ENCODE measurements around the gene SNX8.

Gene SNX8

DNA sequence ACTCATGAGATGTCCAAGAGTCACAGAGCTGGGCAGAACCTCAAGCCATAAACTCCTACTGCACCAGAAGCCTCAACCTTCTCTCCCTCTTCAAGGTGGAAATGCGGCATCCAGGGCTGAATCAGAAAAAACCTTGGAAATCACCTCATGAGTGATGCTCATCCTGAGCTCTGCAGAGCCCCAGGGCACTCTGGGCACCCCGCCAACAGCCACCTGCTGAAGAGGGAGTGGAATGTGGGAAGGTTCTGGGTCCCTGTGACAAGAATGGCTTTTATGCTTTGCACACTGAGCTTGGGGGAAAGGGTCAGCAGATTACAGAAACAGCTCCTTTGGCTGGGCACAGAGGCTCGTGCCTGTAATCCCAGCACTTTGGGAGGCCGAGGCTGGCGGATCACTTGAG, 53.4 kb downstream of the SNX8 start:
- DNase-seq (ENCODE audit: low read depth) = no peak

DNA sequence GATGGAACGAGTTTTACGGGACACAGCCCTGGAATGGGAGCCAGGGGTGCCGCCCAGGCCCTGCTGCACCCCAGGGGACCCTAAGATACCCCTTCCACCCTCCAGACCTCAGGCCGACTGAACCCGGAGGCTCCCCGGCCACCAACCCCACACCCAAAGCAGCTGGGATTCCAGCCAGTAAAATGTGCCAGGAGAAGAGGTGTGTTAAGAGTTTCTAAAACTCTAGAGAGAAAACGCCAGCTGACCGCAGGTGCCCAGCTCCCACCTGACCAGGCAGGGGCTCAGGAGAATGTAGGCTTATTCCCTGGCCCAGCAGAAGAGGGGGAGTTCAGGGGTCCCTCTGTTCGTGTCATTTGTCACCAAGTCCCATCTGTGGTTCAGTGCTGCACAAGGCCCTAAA, 54.8 kb downstream of the SNX8 start:
- DNase-seq (ENCODE audit: low read depth) = no peak

DNA sequence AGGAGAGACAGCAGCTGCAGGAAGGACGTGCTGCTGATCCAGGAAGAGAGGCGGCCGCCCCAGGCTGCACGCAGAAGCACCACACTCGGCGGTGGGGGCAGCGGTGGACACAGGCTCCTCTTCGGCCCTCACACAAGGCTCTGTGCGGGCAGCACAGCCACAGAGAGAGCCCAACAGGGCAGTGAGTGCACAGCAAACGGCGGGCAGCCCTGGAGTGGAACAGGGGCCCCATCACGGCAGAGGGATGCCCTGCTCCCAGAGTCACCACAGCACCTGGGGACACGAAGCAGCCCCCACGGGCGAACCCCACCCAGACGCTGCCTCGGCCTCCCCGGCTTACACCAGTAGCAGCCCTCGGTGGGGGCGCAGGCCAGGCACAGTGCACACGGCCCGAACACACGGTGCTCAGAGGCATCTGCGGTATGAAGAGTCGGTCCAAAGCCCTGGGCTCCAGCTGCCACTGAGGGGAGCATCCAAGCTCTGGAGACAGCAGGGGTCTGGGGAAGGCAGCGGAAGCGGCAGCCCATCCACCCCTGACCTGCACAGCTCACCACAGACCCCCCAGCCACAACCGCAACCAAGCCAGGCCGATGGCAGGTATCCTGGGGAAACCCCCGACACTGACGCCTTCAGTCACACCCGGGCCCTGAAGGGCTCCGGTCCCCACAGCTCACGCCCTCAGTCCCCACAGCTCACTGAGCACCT, 55.4 kb downstream of the SNX8 start:
- no peak for DNase-seq (ENCODE audit: low read depth)

DNA sequence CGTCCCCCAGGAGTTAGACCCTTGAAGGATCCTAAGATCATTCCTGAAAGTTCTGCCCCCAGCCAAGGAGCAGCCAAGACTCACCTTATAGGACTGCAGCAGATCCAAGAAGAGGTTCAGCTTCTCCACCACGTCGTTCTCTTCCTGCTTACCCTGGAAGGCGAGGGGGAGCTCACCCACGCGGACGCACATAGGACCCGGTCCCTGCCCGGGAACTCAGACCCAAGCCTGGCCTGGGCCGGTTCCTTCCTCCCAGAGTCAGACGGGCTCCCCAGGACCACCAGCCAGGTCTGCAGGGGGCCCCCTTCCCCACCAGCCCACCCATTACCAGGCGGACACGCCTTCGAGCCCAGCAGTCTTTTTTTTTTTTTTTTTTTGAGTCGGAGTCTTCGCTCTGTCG, 56.6 kb downstream of the SNX8 start:
- DNase-seq (ENCODE audit: low read depth) = no peak

DNA sequence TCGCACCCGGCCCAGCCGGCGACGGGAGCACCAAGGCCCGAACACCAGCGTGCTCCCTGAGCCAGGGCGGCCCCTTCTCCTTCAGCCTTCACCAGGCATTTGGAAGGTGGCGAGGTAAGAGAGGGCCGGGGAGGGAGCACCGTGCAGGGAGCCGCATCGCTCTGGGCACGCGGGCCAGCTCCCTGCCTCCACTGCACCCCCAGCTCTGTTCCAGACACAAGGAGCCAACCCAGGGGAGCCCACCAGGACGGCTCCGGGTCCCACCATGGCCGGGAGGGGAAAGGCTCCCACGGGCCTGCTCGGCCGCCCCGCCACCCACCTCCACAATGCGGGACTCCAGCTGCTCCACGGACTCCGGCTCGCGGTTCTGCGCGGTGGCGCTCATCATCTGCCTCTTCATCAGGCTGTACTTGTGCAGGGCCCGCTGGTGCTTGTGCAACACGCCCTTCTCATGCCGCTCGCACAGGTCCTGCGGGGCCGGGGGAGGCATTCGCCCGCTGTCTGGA, 57.1 kb downstream of the SNX8 start:
- DNase-seq (ENCODE audit: low read depth) = no peak

DNA sequence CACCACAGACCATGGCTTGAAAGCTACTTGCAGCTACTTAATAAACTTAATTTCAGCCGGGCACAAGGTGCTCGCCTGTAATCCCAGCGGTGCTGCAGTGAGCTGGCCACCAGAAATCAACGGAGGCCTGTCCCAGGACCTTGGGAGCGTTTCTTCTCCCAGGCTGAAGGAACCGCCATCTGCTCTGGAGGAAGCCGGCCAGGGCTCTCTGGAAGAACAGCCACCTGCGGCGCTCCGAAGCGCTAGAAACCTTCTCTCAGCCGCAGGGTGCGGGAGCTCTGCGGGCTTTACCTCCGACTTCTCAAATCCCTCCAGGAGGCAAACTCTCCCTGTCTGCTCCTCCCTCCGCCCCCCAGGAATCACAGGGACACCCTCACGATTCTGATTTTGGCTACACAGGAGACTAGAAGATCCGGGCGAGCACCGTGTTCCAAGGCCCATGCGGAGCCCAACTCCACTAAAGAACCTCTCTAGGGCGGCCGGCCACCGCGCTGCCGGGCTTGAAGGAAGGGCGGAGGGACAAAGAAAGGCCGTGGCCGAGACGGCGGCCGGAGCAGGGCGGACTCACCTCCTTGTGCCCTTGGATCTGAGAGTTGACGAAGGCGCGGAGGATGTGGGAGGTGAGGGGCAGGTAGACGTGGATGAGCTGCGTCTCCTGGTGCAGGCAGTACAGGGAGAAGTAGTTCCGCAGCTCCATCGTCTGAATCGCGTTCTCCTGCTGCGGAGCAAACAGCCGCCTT, 57.8 kb downstream of the SNX8 start:
- no peak for DNase-seq (ENCODE audit: low read depth)

DNA sequence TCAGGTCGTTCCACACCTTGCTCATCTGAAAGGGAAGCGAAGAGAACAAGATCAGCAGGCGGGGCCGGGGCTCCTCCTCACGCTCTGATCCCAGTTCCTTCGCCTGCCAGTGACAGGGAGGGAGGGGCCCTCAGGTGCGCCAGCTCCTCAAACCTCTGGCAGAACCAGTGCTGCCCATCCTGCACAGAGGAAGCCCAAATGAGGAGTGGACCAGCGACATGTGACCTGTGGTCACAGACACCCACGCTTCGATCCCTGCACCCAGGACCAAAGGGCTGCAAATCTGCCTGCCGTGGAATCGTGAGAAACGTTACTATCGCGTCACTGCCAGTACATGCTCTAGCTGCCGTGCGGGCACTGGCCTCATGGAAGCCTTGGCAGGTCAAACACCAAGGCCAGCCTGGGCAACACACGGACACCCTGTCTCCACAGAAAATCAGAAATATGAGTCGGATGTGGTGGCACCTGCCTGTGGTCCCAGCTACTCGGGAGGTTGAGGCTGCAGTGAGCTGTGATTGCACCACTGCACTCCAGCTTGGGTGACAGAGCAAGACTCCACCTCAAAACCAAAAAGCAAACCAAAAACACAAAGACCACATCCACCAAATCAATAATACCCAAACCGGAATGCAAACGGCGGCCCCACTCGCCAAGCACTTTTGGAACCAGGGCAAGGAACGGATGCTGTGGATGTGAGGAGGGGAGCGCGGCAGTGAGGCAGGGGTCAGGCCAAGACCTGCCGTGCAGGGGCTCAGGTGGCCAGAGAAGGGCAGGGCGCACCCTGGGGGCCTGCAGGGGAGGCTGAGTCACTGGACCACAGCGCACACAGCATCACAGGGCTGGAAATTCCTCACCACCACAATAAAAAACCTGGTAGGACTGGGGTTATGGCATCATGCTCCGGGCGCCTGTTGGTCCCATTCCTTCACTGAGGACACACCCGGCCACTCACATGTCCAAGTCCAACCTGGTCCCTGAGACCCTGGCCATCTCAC, 58.8 kb downstream of the SNX8 start:
- DNase-seq (ENCODE audit: low read depth) = no peak

DNA sequence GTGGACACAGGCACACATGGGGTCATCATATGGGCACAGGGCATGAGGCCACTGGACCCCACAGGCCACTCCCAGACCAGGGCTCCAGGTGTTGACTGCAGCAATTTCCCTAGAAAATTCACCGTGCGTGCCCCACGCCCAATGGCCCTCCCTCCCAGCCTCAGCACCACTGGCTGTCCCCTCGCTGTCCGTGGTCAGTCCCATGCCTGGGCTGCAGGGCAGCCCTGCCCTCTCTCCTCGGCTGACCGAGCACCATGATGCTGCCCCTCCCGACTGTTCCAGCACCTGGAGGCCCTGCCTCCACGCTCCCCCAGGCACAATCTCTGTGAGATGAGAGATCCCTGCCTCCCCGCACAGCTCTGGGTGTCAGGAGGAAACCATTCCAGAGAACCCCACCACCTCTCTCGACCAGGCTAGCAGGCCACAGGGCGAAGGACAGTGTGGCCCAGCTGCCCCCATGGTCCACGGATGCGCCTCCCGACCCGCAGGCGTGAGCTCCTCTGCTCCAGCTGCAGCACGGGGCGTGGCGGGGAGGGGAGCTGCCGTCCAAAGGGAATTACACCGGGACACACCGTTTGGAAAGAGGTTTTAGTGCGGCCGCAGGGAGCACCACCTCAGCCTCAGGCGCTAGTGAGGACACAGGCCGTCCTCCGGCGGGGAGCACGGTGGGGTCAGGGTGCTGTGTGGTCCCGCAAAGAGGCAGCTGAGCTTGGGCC, 59.7 kb downstream of the SNX8 start:
- no peak for DNase-seq (ENCODE audit: low read depth)

DNA sequence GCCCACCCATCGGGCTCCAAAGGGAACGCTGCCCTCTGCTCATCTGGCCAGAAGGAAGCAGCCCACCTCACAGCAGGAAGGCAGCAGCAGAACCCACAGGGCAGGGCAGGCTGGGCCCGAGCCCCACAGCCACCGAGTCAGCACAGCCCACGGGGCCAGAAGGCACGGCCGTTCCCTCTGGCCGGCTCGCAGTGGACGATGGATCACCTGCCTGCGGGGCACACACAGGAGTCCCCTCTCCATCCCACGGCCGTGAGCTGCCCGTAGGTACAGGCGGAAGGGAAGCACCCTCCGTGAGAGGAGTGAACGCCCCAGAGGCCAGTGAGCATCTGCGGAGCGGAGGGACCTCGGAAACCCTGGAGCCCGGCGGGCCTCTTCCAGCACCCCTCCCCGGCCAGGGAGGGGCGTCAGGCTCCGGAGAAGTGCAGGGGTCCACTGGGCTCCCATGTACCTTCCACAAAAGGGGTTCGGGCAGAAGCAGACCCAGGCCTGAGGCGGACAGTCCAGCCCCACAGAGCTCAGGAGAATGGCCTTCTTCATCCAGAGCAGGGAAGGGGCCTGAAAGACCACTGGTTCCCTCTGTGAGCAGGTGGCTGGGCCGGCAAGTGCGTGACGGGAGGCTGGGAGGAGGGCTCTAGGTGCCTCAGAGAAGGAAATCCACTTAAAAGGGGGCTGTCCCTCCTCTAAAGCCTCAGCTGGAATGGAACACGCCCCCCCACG, 60.6 kb downstream of the SNX8 start:
- DNase-seq (ENCODE audit: low read depth) = no peak

DNA sequence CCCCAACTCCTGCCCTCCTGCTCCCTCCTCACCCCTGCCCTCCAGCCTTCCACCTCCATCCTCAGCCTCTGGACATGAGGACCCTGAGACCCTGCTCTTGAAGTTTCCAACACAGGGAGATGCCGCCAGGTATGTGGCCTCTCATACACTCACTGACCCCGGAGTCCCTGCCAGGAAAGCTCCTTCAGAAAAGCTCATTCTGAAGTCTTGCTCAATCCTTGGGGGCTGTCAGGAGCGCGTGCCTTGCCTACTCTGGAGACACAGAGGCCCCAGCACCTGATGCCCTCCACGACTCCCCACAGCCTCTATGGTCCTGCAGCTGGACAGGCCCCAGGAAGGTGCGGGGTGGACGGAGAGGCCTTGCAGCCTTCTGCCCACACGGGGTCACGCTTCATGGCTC, 61.2 kb downstream of the SNX8 start:
- no peak for DNase-seq (ENCODE audit: low read depth)

DNA sequence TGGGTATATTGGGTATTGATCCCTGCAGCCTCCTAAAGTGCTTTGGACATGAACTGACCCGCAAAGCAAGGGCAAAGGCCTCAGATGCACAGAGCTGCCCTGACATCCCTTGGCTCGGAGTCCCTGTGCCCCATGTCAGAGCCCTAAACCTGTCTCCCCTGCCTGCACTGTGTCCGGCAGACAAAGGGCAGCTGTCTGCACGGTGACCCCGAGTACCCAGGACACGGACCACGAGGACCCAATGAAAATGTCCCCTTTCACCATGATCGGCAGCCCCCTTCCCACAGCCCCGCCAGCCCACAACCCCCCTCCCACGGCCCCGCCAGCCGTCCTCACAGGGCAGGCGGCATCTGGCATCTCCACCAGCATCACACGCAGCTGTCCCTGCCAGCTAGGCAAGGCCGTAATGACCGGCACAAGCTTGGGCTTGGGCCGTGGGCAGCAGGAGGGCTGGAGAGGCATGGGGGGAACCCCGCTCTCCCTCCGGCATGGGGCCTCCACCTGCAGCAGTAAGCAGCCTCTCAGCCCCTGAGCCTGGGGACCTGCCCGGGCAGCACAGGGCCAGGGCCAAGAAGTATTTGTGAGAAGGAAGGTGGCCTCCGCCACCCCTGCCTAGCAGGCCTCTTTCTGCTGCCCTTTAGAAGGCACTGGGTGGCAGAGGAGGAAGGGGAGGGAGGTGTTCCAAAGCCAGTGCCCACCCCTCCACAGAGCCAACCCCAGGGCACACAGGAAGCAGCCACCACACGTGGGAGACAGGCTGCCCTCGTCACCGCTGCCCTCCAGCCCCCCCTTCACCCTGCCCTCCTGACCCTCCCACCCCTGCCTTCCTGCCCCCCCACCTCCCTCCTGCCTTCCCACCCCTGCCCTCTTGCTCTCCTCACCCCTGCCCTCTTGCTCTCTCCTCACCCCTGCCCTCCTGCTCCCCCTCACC, 62.1 kb downstream of the SNX8 start:
- no peak for DNase-seq (ENCODE audit: low read depth)

DNA sequence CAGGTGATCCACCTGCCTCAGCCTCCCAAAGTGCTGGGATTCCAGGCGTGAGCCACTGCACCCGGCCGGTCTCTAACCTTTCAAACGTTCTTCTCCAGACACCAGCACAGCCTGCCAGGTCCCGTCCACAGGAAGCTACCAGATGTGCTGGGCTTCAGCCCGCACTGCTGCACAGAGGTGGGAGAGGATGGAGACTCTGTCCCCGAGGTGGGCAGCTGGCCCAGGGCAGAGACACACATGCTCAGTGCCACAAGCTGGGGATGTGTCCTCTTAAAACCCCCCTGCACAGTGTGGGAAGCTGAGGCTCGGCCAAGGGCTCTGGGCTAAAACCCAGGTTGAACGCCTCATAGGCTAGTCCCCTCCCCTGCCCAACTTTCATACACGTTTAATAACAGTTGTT, 62.9 kb downstream of the SNX8 start:
- no peak for DNase-seq (ENCODE audit: low read depth)

DNA sequence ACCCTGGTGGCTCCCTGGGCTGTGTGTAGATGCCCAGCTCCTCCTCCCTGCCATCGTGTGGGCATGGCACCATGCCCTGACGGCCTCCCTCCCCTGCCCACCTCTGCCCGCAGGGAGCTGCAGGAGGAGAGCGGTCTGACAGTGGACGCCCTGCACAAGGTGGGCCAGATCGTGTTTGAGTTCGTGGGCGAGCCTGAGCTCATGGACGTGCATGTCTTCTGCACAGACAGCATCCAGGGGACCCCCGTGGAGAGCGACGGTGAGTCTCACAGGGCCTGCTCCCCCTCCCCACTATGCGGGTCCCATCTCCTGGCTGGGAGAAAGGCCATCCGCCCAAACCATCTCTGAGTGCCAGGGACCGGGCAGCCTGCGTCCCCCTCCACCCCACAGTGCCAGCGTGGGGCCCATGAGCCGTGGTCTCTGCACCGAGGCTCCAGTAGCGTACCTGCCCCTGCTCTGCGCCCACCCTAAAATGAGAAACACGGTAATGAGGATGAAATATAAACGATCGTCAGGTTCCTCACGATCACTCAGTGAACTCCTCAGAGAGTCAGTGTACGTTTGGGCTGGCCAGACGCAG, 64.4 kb downstream of the SNX8 start:
- no peak for DNase-seq (ENCODE audit: low read depth)

DNA sequence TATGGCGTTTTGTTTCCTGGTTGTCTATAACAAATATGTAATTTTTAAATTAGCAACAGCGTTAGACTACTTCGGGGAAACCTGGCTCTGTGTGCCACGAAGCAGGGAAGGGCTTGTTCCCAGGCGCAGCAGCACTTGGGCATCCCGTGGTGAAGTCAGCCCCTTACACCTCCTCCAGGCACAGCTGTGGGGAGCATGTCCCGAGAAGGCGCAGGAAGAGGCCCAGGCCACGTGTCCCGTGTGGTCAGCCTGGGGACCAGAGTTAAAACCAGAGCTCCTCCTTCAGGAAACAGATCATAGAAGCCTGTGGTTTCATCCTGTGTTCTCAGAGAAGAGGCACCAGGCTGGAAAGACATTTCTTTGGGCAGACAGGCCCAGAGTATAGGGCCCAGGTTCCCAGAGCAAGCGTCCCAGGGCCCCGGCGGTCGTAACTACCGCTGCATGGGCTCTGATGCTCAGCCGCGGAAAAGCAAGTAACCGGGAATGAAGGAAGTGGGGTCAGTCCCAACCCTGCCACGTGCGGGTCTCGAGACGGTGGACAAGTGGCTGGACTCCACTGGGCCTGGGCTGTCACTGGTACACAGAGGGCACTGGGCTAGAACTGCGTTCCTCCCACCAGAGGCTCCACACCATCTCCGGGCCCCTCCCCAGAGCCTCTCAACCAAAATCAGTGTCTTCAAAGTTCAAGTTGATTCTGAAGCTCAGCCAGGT, 65.1 kb downstream of the SNX8 start:
- DNase-seq (ENCODE audit: low read depth) = peak; percentile 15

DNA sequence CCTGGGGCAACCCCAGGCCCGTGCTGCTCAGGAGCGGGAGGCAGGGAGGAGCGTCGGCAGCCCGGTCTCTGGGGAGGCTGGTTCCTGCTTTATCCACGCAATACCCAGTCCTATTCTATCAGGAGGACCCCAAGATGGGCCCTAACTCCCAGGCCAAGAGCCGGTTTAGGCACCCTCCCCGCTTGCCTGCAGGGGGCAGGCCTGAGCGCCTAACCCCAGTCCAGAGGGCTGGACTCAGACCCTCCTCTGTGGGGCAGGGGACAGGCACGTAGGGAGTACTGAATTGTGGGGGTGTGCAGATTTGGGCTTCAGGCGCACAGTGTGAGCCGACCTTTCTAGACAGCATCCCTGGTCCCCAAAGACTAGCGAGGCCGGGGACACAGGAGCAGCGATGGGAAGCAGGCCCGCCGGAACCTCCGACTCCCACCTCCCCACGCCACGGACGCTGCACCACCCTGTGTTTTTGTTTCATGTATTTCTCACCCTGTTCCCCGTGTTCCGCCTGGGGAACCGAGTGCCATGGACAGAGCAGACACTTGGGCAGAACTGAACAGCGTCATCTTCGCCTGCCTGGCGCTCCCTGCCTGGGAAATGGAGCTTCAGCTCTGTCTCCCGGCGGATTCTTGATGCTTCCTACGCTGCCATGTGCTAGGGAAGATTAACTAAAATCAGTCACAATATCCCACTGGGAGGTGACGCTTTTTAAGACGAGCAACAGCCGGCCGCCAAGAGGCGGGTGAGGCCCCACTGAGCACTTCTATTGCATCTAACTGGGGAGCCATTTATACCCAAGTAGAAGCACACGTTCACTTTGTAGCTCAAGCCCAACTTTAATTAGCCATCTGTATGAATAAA, 66.9 kb downstream of the SNX8 start:
- peak; percentile 26 for DNase-seq (ENCODE audit: low read depth)

DNA sequence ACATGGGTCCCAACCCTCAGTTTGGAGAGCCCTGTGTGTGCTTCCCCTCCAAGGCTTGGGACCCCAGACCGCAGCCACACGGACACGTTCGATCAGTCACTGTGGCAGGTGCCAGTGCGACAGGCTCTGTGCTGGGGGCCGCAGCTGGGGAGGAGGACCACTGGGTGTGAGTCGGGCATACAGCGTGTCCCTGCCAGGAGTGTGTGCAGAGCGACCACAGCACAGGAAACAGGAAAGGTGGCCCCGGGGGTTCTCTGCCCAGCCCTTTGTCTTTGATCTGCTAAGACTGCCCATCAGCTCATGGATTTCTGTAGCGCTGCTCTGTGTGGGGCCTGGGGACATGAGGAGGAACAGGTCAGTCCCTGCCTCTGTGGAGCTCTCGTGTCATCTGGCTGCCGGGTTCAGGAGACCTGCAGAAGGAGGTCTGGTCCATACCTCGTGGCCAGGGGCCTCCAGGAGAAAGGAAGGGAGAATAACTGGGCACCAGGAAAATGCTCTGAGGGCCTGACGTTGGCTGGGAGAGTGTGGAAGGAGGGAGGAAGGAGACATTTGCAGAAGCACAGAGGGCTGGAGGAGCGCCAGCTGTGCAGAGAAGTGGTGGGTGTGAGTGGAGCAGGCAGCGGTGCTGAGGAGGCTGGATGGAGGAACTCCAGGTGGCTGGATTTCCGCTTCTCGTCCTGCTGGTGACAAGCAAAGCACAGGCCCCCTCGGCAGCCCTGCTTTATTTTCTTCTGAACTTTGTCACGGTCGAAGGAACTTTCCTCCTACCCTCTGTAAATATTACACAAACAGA, 68.2 kb downstream of the SNX8 start:
- DNase-seq (ENCODE audit: low read depth) = no peak

DNA sequence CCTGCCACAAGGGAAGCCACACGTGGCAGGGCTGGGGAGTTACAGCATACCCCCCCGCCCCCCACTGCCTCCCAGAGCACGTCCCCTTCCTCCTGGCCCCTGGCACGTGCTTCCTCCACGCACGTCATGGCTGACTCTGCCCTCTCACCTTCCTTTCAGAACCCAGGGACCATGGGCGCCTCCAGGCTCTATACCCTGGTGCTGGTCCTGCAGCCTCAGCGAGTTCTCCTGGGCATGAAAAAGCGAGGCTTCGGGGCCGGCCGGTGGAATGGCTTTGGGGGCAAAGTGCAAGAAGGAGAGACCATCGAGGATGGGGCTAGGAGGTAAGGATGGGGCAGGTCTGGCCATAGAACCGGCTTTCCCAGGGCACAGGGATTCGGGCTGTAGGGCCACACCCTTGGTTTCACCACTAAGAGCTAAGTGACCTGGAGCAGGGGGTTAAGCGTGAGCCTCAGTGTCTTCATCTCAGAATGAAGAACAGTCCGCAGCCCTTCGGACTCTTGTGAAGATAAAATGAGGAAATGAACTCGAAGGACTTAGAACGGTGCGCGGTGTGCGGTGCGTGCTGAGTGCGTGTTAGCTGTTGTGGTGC, 69.7 kb downstream of the SNX8 start:
- DNase-seq (ENCODE audit: low read depth) = no peak

Data from activated T-cell treated with anti-CD3 and anti-CD28 coated beads for 48 hours (primary cell).